Astrocyte (in vitro differentiated cells and primary cell): Measurements from ENCODE around the gene RASGRF2. TPM values are rescaled to one million over a fixed set of nuclear protein-coding genes. Genes with fewer than 3 reads are reported as not detected.

ENCODE experiments used
- DNase-seq: peaks from one replicate; pipeline ENCODE4 v3.0.0-alpha.2; 2010; ENCODE audit warnings: low read depth
- FAIRE-seq: peaks from 2 replicates; lab custom pipeline; 2011; peaks lifted over from hg19 to GRCh38; lab: Jason Lieb, UNC
- H2AFZ ChIP-seq: 2 replicates; pipeline ENCODE4 v1.6.0; 2012; ENCODE audit warnings: low read depth, low read length, inconsistent platforms
- H3K27ac ChIP-seq: 2 replicates; pipeline ENCODE4 v1.5.1; 2011; ENCODE audit warnings: low read depth, low read length, inconsistent platforms
- H3K27me3 ChIP-seq: 2 replicates; pipeline ENCODE4 v1.6.0; 2011; ENCODE audit warnings: low read length, inconsistent platforms; ENCODE audit not compliant: insufficient read depth
- H3K36me3 ChIP-seq: 2 replicates; pipeline ENCODE4 v1.5.1; 2011; ENCODE audit warnings: low read length, inconsistent platforms; ENCODE audit not compliant: insufficient read depth
- H3K4me1 ChIP-seq: 2 replicates; pipeline ENCODE4 v1.5.1; 2011; ENCODE audit warnings: low read length, inconsistent platforms; ENCODE audit not compliant: insufficient read depth
- H3K4me2 ChIP-seq: 2 replicates; pipeline ENCODE4 v1.6.0; 2012; ENCODE audit warnings: low read length, inconsistent platforms
- H3K4me3 ChIP-seq: 2 replicates; pipeline ENCODE4 v1.5.1; 2011; ENCODE audit warnings: low read depth, mild to moderate bottlenecking, low read length, inconsistent platforms; ENCODE audit not compliant: insufficient read depth
- H3K79me2 ChIP-seq: 2 replicates; pipeline ENCODE4 v1.6.0; 2012; ENCODE audit warnings: mild to moderate bottlenecking, low read length, inconsistent platforms; ENCODE audit not compliant: insufficient read depth
- H3K9ac ChIP-seq: 2 replicates; pipeline ENCODE4 v1.6.0; 2012; ENCODE audit warnings: mild to moderate bottlenecking, low read length, inconsistent platforms
- H3K9me3 ChIP-seq: 2 replicates; pipeline ENCODE4 v1.5.1; 2012; ENCODE audit warnings: low read depth, mild to moderate bottlenecking, low read length, inconsistent platforms; ENCODE audit not compliant: insufficient read depth
- H4K20me1 ChIP-seq: 2 replicates; pipeline ENCODE4 v1.6.0; 2012; ENCODE audit warnings: low read length, inconsistent platforms; ENCODE audit not compliant: insufficient read depth
- H3K27ac Mint-ChIP-seq: one replicate; pipeline ENCODE4 v1.8.0; 2021; ENCODE audit warnings: mild to moderate bottlenecking, mixed read lengths; ENCODE audit not compliant: unreplicated experiment
- H3K27me3 Mint-ChIP-seq: one replicate; pipeline ENCODE4 v1.8.0; 2021; ENCODE audit warnings: low read depth, mixed read lengths; ENCODE audit not compliant: unreplicated experiment
- H3K36me3 Mint-ChIP-seq: one replicate; pipeline ENCODE4 v1.8.0; 2021; ENCODE audit warnings: low read depth, mixed read lengths; ENCODE audit not compliant: unreplicated experiment
- H3K4me1 Mint-ChIP-seq: one replicate; pipeline ENCODE4 v1.8.0; 2021; ENCODE audit warnings: low read depth, mixed read lengths; ENCODE audit not compliant: unreplicated experiment
- H3K4me3 Mint-ChIP-seq: one replicate; pipeline ENCODE4 v1.8.0; 2021; ENCODE audit warnings: mild to moderate bottlenecking, moderate library complexity, mixed read lengths; ENCODE audit not compliant: unreplicated experiment
- H3K9me3 Mint-ChIP-seq: one replicate; pipeline ENCODE4 v1.8.0; 2021; ENCODE audit warnings: mild to moderate bottlenecking, mixed read lengths; ENCODE audit not compliant: unreplicated experiment
- CTCF ChIP-seq: IDR thresholded peaks from 2 replicates; pipeline ENCODE4 v1.5.1; 2011; ENCODE audit warnings: low read depth, mild to moderate bottlenecking, inconsistent platforms, low read length, moderate library complexity; ENCODE audit not compliant: insufficient read depth
- EZH2 ChIP-seq: IDR thresholded peaks from 2 replicates; pipeline ENCODE4 v1.6.1; 2012; ENCODE audit warnings: mild to moderate bottlenecking, low read length, inconsistent platforms; ENCODE audit not compliant: insufficient read depth
- total RNA-seq: library from RNA; stranded (reverse); gene quantifications from 2 replicates; pipeline ENCODE4 v1.2.1, GENCODE V29; 2021

Gene RASGRF2
- total RNA-seq, 1 donor from 2014 or later, result 8.0 TPM

GRCh38 chr5:80986382-80986781 is 26.2 kb downstream of the RASGRF2 start:
- no peak for DNase-seq
- Histone ChIP-seq H3K4me1 (no peaks in the 10 kb centered on the region), H3K9me3 (no peaks in the 10 kb centered on the region), H3K36me3 (no peaks in the 10 kb centered on the region), H3K79me2 (no peaks in the 10 kb centered on the region), H2AFZ (no peak overlapping the region), H3K4me2 (no peak overlapping the region), H3K27ac (no peak overlapping the region), H3K27me3 (no peaks in the 10 kb centered on the region), H3K4me3 (no peak overlapping the region), H4K20me1 (peaks cover 10% of the 10 kb centered on the region), H3K9ac (no peak overlapping the region)
- no peak overlapping the region for H3K27ac Mint-ChIP-seq
- H3K4me3 Mint-ChIP-seq, result no peak overlapping the region
- no peak for TF ChIP-seq CTCF
- TF ChIP-seq EZH2, result no peak
- no peaks in the 10 kb centered on the region for H3K36me3 Mint-ChIP-seq
- H3K4me1 Mint-ChIP-seq, result peaks cover 10% of the 10 kb centered on the region
- FAIRE-seq, result no peak
- H3K27me3 Mint-ChIP-seq, result peaks cover 7% of the 10 kb centered on the region
- H3K9me3 Mint-ChIP-seq, result no peaks in the 10 kb centered on the region

- no peaks in the 10 kb centered on the region for H3K79me2 ChIP-seq
- Mint-ChIP-seq H3K4me1 (peaks cover 10% of the 10 kb centered on the region), H3K27ac (peak overlapping the region; percentile 47)
These were observed 27.1 kb downstream of the RASGRF2 start for GRCh38 chr5:80987078-80987766.

More at GRCh38 chr5:80987078-80987766, 27.1 kb downstream of the RASGRF2 start:
- Histone ChIP-seq H3K27ac (no peak overlapping the region), H2AFZ (no peak overlapping the region), H3K4me3 (no peak overlapping the region), H3K36me3 (no peaks in the 10 kb centered on the region), H3K9me3 (no peaks in the 10 kb centered on the region), H3K4me2 (no peak overlapping the region), H3K27me3 (no peaks in the 10 kb centered on the region), H4K20me1 (peaks cover 10% of the 10 kb centered on the region), H3K9ac (no peak overlapping the region), H3K4me1 (no peaks in the 10 kb centered on the region)
- FAIRE-seq (no peak), DNase-seq (no peak)
- Mint-ChIP-seq H3K27me3 (peaks cover 7% of the 10 kb centered on the region), H3K9me3 (no peaks in the 10 kb centered on the region), H3K4me3 (no peak overlapping the region), H3K36me3 (no peaks in the 10 kb centered on the region)
- no peak for TF ChIP-seq EZH2
- no peak for TF ChIP-seq CTCF
